ENCODE data around the gene SCYL1.

SCYL1 gene

DNA sequence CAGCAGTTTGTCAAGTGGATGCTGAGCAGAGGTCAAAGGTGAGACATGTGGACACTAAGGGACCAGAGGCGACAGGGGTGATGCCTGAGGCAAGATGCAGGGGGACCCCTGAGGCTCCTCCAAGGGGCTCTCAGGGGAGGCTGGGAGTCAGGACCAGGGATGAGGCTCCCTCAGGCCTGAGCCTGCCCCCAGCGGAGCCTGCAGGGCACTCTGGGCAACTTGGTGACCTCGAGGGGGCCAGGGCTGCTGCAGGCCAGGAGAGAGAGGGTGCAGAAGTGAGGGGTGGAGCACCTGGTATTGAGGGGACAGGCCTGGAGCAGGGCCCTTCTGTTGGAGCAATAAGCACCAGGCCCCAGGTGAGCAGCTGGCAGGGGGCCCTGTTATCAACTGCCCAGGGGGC is 57.0 kb downstream of the SCYL1 start:
- no peak for DNase-seq (ENCODE audit: low read depth in 2 of 2)

DNA sequence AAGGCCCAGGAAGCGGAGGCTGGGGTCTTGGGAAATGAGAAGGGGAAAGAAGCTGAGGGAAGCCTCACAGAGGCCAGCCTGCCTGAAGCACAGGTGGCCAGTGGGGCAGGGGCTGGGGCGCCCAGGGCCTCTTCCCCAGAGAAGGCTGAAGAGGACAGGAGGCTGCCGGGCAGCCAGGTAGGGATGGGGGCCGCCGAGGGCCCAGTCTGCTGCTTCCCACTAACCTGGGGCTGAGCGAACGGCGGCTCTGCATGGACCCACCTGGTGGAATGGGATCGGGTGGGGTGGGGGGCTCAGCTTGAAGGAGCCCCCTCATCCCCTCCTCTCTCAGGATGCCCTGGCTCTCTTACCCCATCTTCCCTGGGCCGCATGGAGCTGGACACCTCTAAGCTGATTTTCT is 58.7 kb downstream of the SCYL1 start:
- no peak for DNase-seq (ENCODE audit: low read depth in 2 of 2)

- DNase-seq (ENCODE audit: low read depth in 2 of 2): no peak
These were observed 59.2 kb downstream of the SCYL1 start for GRCh38 chr11:65584106-65584505.

DNA sequence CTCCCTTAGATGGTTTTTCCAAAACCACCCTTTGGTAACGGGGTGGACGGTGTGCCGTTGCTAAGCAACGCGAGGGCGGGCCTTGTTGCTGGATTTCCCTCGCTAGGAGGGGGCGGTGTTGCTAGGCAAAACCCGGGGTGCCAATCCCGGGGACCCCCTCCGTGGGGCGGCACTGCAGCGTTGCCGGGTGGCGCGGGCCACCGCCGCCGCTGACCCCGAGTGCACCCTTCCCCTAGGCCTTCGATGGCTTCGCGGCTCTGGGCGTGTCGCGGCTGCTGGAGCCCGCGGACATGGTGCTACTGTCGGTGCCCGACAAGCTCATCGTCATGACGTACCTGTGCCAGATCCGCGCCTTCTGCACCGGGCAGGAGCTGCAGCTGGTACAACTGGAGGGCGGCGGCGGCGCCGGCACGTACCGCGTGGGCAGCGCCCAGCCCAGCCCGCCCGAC is 59.9 kb downstream of the SCYL1 start:
- DNase-seq (ENCODE audit: low read depth in 2 of 2): no peak

DNA sequence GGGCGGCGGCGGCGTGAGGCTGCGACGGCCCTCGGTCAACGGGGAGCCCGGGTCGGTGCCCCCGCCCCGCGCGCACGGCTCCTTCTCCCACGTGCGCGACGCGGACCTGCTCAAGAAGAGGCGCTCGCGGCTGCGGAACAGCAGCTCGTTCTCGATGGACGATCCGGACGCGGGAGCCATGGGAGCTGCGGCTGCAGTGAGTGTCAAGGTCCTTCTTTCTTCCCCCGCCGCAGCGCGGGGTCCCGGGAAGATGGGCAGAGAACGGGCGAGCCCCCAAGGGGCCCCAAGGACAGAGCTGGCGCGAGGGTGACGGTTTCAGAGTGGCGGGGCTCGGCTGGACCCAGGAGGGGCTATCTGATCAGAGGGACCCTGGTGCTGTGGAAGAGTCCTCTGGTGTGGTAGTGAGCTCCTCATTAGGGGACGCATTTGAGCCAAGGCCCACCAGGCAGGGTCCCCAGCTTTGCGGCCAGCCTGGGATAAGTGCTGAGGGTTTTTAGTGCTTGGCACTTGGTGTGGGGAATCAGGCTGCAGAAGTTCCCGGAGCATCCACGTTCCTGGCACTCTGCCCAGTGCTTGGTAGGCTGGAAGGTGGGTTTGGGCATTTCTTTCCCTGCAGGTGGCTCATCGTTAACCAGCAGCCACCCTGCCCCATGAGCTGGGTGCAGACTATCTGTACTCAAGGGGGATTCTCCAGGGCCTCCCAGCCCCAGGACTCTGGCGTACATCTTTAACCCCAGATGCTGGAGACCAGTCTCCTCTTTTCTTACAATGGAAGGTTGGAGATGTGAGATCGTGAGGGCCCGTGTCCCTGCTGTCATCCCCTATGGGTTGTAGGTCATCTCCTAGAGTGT is 60.7 kb downstream of the SCYL1 start:
- DNase-seq (ENCODE audit: low read depth in 2 of 2): no peak

DNA sequence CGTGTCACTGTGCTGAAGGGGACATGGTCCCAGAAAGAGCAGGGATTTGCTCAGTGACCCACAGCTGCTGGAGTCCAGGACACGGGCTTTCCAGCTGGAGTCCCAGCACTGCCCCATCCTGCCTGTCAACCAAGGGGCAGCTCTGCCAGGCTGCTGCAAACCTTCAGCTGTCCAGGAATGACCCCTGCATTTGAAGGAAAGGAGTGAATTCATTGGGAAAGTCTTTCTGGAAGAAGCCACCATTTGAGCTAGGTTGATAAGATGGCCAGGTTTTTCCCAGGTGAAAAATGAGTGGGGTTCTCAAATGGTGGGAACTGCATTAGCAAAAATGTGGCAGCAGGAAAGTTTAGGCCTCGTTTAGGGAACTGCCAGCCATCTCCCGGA is 61.4 kb downstream of the SCYL1 start:
- DNase-seq (ENCODE audit: low read depth in 2 of 2): no peak

GRCh38 chr11:65586676-65587075 is 61.8 kb downstream of the SCYL1 start:
- no peak for DNase-seq (ENCODE audit: low read depth in 2 of 2)

Measured in stimulated activated CD8-positive, alpha-beta memory T cell treated with anti-CD3 and anti-CD28 coated beads, Interleukin-7, amount 100 ng/mL, for 1 hour (primary cell).